Measurements from ENCODE around the gene ZNF224.

GRCh38 chr19:44072543-44073401 lies 21.4 kb upstream of the ZNF224 start:
- no peak for TF ChIP-seq POLR2AphosphoS5 (IDR thresholded peaks at IDR 0.05; ENCODE audit: low read depth, low read length)
- TF ChIP-seq REST (IDR thresholded peaks at IDR 0.05; ENCODE audit: insufficient read depth in 1 of 2, low read depth in 2 of 2, low read length in 2 of 2), result no peak
- no peak for TF ChIP-seq TAF1 (IDR thresholded peaks at IDR 0.05; ENCODE audit: borderline replicate concordance, insufficient read depth, low read length)
- no peak for TF ChIP-seq FOXP2 (optimal IDR thresholded peaks at IDR 0.05; ENCODE audit: borderline replicate concordance, extremely low read depth, extremely low read length, insufficient read depth)
- TF ChIP-seq SIN3A (IDR thresholded peaks at IDR 0.05; ENCODE audit: borderline replicate concordance, insufficient read depth, low read length), result no peak
